ENCODE measurements around the gene HUNK.

DNA sequence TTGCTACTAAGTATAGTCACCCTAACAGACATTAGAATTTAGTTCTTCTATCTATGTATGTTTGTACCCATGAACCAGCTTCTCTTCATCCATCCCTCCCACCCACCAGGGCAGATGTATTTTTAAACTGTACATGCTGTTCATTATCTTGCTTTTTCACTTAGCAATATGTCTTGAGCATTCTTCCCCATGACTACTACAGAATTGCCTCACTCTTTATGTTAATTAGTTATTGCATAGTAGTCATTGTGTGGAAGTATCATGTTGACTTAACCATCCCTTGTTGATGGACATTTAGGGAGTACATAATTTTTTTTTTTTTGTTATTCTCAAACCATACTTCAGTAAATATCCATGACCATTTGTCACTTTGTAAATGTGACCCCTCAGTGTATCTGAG is 9.9 kb downstream of the HUNK start:
- TF ChIP-seq, protein P1, sequence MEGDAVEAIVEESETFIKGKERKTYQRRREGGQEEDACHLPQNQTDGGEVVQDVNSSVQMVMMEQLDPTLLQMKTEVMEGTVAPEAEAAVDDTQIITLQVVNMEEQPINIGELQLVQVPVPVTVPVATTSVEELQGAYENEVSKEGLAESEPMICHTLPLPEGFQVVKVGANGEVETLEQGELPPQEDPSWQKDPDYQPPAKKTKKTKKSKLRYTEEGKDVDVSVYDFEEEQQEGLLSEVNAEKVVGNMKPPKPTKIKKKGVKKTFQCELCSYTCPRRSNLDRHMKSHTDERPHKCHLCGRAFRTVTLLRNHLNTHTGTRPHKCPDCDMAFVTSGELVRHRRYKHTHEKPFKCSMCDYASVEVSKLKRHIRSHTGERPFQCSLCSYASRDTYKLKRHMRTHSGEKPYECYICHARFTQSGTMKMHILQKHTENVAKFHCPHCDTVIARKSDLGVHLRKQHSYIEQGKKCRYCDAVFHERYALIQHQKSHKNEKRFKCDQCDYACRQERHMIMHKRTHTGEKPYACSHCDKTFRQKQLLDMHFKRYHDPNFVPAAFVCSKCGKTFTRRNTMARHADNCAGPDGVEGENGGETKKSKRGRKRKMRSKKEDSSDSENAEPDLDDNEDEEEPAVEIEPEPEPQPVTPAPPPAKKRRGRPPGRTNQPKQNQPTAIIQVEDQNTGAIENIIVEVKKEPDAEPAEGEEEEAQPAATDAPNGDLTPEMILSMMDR (IDR thresholded peaks at IDR 0.05; ENCODE audit: low read depth, low read length), result no peak
- no peak for TF ChIP-seq POLR2A (IDR thresholded peaks at IDR 0.05; ENCODE audit: extremely low read depth, insufficient read length)
